ENCODE data around the gene MUC3A. TPM values are rescaled to one million over a fixed set of nuclear protein-coding genes. Genes with fewer than 3 reads are reported as not detected.

The MUC3A gene
- total and polyA plus RNA-seq, 2 experiments from 2014 or later: 0.29 TPM; not detected in 1

DNA sequence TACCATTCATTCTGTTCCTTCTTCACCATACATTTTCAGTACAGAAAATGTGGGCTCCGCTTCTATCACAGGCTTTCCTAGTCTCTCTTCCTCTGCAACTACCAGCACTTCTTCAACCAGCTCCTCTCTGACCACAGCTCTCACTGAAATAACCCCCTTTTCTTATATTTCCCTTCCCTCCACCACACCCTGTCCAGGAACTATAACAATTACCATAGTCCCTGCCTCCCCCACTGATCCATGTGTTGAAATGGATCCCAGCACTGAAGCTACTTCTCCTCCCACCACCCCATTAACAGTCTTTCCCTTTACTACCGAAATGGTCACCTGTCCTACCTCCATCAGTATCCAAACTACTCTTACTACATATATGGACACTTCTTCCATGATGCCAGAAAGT, 10.6 kb downstream of the MUC3A start:
- DNase-seq (ENCODE audit: low read depth in 1 of 2, low spot score in 1 of 2): no peak
- no peak overlapping the region for H3K27ac ChIP-seq
- H3K27me3 ChIP-seq: peaks cover 46% of the 10 kb centered on the region
- no peaks in the 10 kb centered on the region for H3K9me3 ChIP-seq (ENCODE audit: low read depth)
- TF ChIP-seq, protein P1, sequence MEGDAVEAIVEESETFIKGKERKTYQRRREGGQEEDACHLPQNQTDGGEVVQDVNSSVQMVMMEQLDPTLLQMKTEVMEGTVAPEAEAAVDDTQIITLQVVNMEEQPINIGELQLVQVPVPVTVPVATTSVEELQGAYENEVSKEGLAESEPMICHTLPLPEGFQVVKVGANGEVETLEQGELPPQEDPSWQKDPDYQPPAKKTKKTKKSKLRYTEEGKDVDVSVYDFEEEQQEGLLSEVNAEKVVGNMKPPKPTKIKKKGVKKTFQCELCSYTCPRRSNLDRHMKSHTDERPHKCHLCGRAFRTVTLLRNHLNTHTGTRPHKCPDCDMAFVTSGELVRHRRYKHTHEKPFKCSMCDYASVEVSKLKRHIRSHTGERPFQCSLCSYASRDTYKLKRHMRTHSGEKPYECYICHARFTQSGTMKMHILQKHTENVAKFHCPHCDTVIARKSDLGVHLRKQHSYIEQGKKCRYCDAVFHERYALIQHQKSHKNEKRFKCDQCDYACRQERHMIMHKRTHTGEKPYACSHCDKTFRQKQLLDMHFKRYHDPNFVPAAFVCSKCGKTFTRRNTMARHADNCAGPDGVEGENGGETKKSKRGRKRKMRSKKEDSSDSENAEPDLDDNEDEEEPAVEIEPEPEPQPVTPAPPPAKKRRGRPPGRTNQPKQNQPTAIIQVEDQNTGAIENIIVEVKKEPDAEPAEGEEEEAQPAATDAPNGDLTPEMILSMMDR (IDR thresholded peaks at IDR 0.05; ENCODE audit: low read depth, low read length): no peak
- H3K4me1 ChIP-seq (ENCODE audit: low read depth): no peaks in the 10 kb centered on the region
- H3K36me3 ChIP-seq: no peaks in the 10 kb centered on the region
- no peak overlapping the region for H3K4me3 ChIP-seq

DNA sequence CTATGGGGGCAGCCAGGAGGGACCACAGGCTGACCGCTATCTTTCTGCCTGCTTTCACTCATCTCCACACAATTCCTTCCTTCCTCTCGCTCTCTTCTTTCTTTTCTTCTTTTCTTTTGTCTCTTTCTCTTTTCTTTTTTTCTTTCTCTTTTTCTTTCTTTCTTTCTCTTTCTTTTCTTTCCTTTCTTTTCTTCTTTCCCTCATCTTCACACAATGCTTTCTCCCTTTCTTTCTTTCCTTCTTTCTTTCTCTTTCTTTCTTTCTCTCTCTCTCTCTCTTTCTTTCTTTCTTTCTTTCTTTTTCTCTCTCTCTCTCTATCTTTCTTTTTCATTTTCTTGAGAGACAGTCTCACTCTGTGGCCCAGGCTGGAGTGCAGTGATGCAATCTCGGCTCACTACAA, 13.2 kb downstream of the MUC3A start:
- H3K27me3 ChIP-seq: peaks cover 73% of the 10 kb centered on the region
- TF ChIP-seq, protein P1 (IDR thresholded peaks at IDR 0.05; ENCODE audit: low read depth, low read length): no peak
- DNase-seq (ENCODE audit: low read depth in 1 of 2, low spot score in 1 of 2): no peak

DNA sequence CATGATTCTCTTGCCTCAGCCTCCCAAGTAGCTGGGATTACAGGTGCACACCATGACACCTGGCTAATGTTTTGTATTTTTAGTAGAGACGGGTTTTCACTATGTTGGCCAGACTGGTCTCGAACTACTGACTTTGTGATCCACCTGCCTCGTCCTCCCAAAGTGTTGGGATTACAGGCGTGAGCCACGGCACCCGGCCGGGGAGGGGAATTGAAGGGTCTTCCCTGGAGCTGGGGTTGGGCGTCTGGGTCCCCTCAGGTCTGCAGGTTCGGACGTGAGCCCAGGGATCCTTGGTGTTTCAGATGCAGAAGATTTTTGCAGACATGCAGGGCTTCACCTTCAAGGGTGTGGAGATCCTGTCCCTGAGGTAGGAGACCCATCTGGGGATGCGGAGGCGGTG, 14.1 kb downstream of the MUC3A start:
- H3K27ac ChIP-seq: no peak overlapping the region
- H3K27me3 ChIP-seq: peaks cover 81% of the 10 kb centered on the region
- H3K4me3 ChIP-seq: no peak overlapping the region
- H3K4me1 ChIP-seq (ENCODE audit: low read depth): no peaks in the 10 kb centered on the region
- TF ChIP-seq, protein P1 (IDR thresholded peaks at IDR 0.05; ENCODE audit: low read depth, low read length): no peak
- no peaks in the 10 kb centered on the region for H3K36me3 ChIP-seq
- no peaks in the 10 kb centered on the region for H3K9me3 ChIP-seq (ENCODE audit: low read depth)
- DNase-seq (ENCODE audit: low read depth in 1 of 2, low spot score in 1 of 2): no peak

More for the DNA sequence above, 13.2 kb downstream of the MUC3A start:
- Histone ChIP-seq H3K9me3 (ENCODE audit: low read depth) (no peaks in the 10 kb centered on the region), H3K27ac (no peak overlapping the region), H3K36me3 (no peaks in the 10 kb centered on the region), H3K4me3 (no peak overlapping the region), H3K4me1 (ENCODE audit: low read depth) (no peaks in the 10 kb centered on the region)

DNA sequence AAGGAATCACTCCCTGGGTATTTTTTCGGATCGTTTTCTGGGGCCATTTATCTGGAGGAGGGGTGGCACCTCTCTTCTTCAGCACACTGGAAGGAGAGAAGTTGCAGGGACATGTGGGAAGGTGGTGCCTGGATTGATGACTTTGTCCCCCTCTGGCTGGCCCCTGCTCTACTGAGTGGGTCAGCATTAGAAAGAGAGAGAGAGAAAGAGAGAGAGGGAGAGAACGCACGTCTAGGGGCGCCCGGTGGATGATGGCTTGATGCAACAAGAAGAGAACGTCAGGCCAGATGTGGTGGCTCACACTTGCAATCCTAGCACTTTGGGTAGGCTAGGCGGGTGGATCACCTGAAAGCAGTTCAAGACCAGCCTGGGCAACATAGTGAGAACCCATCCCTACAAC, 14.5 kb downstream of the MUC3A start:
- TF ChIP-seq, protein P1 (IDR thresholded peaks at IDR 0.05; ENCODE audit: low read depth, low read length): no peak
- H3K27me3 ChIP-seq: peaks cover 86% of the 10 kb centered on the region
- H3K4me1 ChIP-seq (ENCODE audit: low read depth): no peaks in the 10 kb centered on the region
- H3K27ac ChIP-seq: no peak overlapping the region
- H3K9me3 ChIP-seq (ENCODE audit: low read depth): no peaks in the 10 kb centered on the region
- no peaks in the 10 kb centered on the region for H3K36me3 ChIP-seq
- no peak for DNase-seq (ENCODE audit: low read depth in 1 of 2, low spot score in 1 of 2)
- no peak overlapping the region for H3K4me3 ChIP-seq

GRCh38 chr7:100964630-100965029, 15.3 kb downstream of the MUC3A start:
- Histone ChIP-seq H3K36me3 (no peaks in the 10 kb centered on the region), H3K4me3 (no peak overlapping the region), H3K9me3 (ENCODE audit: low read depth) (no peaks in the 10 kb centered on the region), H3K27me3 (peaks cover 91% of the 10 kb centered on the region), H3K4me1 (ENCODE audit: low read depth) (no peaks in the 10 kb centered on the region), H3K27ac (no peak overlapping the region)
- DNase-seq (ENCODE audit: low read depth in 1 of 2, low spot score in 1 of 2): no peak
- TF ChIP-seq, protein P1 (IDR thresholded peaks at IDR 0.05; ENCODE audit: low read depth, low read length): no peak

Data from cardiac muscle cell (in vitro differentiated cells and primary cell).